ENCODE results near the gene GNG2. TPM values are rescaled to one million over a fixed set of nuclear protein-coding genes. Genes with fewer than 3 reads are reported as not detected.

Gene GNG2
- total RNA-seq, 1 experiment from 2014 or later = 7.0 TPM

GRCh38 chr14:51931308-51931707 is 70.9 kb downstream of the GNG2 start:
- no peak overlapping the region for H4K91ac ChIP-seq (ENCODE audit: insufficient read length, low read depth, low read length)
- no peak overlapping the region for H3K9ac ChIP-seq (ENCODE audit: extremely low read depth, insufficient read length, low read length)

More at GRCh38 chr14:51931308-51931707, 70.9 kb downstream of the GNG2 start:
- H3K23me2 ChIP-seq (ENCODE audit: insufficient read length, low read depth, low read length, poor library complexity, severe bottlenecking) = no peaks in the 10 kb centered on the region
- no peak overlapping the region for H3K4ac ChIP-seq (ENCODE audit: low read depth, low read length)
- no peak overlapping the region for H4K5ac ChIP-seq (ENCODE audit: insufficient read length, low read depth, low read length)
- no peak overlapping the region for H3K4me3 Mint-ChIP-seq
- H3K27me3 Mint-ChIP-seq (ENCODE audit: low read depth) = no peaks in the 10 kb centered on the region
- no peak overlapping the region for H2BK15ac ChIP-seq (ENCODE audit: low read depth, low read length)
- no peak overlapping the region for H3K14ac ChIP-seq (ENCODE audit: insufficient read depth, low read length)
- H3K27me3 ChIP-seq (ENCODE audit: insufficient read depth, low read length) = no peaks in the 10 kb centered on the region
- TF ChIP-seq CTCF (conservative IDR thresholded peaks at IDR 0.05) = no peak
- no peak overlapping the region for H2AFZ ChIP-seq (ENCODE audit: low read length)
- no peak overlapping the region for H2BK20ac ChIP-seq (ENCODE audit: low read depth, low read length, poor library complexity, severe bottlenecking)
- 0 out of 4 replicates have a peak, but pooled peaks cover 0 to 2% of the 10 kb centered on the region in 2 experiments for H3K4me1 Mint-ChIP-seq
- no peak overlapping the region for H3K23ac ChIP-seq (ENCODE audit: insufficient read length, low read depth, low read length)
- no peak overlapping the region for H3K27ac ChIP-seq (ENCODE audit: insufficient read length, low read depth, low read length)
- no peak overlapping the region for H4K8ac ChIP-seq (replicated peaks; ENCODE audit: insufficient read length, low read depth, low read length)
- no peak overlapping the region for H2AK5ac ChIP-seq (ENCODE audit: insufficient read length, low read length)
- H2BK5ac ChIP-seq (ENCODE audit: insufficient read length, low read length) = no peak overlapping the region
- WGBS (ENCODE audit: extremely low coverage, insufficient read length, low lambda C conversion rate) = no CpG with 5 or more reads among the region's 2 CpGs
- DNase-seq = no peak
- H3K27ac Mint-ChIP-seq = no peak overlapping the region
- no peaks in the 10 kb centered on the region for H3K4me1 ChIP-seq (ENCODE audit: insufficient read depth, low read length)
- no peaks in the 10 kb centered on the region for H3K9me3 Mint-ChIP-seq
- no peak overlapping the region for H3K4me2 ChIP-seq (ENCODE audit: insufficient read depth, insufficient read length, low read length)
- no peak overlapping the region for H2BK120ac ChIP-seq (ENCODE audit: low read depth, low read length, poor library complexity, severe bottlenecking)
- H3K79me2 ChIP-seq (ENCODE audit: insufficient read depth, low read length) = no peaks in the 10 kb centered on the region
- H3K18ac ChIP-seq (ENCODE audit: insufficient read length, low read depth, low read length) = no peak overlapping the region
- H3K56ac ChIP-seq (ENCODE audit: insufficient read length, low read depth, low read length) = no peak overlapping the region
- H3K9me3 ChIP-seq (ENCODE audit: control insufficient read depth, low read depth, low read length) = no peaks in the 10 kb centered on the region
- H4K20me1 ChIP-seq (ENCODE audit: control insufficient read depth, insufficient read depth, insufficient read length) = no peaks in the 10 kb centered on the region
- no peaks in the 10 kb centered on the region for H3K79me1 ChIP-seq (ENCODE audit: insufficient read depth, low read depth, low read length, poor library complexity, severe bottlenecking)
- H3K36me3 Mint-ChIP-seq (ENCODE audit: insufficient read depth in 1 of 3, low read depth in 3 of 3) = no peaks in the 10 kb centered on the region; a peak in 1 of 7 replicates
- H2BK12ac ChIP-seq (ENCODE audit: insufficient read length, low read depth, low read length) = no peak overlapping the region
- H3T11ph ChIP-seq (ENCODE audit: low read length) = no peak overlapping the region
